ENCODE measurements around the gene PTPRD. TPM values are rescaled to one million over a fixed set of nuclear protein-coding genes. Genes with fewer than 3 reads are reported as not detected.

PTPRD gene
- total RNA-seq, 4 donors from 2014 or later = 0.78 to 11.7 (median 1.6) TPM

DNA sequence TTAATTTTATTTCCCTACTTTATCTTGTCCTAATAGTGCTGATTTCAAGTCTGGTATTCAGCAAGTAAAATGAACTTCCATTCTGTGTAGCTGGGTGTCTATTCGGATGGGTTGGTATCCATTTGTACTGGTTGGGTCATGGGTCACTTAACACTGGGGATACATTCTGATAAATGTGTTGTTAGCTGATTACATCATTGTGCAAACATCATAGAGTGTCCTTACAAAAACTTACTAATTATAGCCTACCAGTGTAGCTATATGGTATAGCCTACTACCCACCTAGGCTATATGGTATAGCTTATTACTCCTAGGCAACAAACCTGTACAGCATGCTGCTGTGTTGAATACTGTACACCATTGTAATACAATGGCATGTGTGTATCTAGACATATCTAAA lies 1439.5 kb downstream of the PTPRD start:
- no peaks in the 10 kb centered on the region for H3K36me3 ChIP-seq
- ATAC-seq = no peak
- intact Hi-C loops (cut with DNase I; ENCODE audit: low total_unique reads) = no loop called here

DNA sequence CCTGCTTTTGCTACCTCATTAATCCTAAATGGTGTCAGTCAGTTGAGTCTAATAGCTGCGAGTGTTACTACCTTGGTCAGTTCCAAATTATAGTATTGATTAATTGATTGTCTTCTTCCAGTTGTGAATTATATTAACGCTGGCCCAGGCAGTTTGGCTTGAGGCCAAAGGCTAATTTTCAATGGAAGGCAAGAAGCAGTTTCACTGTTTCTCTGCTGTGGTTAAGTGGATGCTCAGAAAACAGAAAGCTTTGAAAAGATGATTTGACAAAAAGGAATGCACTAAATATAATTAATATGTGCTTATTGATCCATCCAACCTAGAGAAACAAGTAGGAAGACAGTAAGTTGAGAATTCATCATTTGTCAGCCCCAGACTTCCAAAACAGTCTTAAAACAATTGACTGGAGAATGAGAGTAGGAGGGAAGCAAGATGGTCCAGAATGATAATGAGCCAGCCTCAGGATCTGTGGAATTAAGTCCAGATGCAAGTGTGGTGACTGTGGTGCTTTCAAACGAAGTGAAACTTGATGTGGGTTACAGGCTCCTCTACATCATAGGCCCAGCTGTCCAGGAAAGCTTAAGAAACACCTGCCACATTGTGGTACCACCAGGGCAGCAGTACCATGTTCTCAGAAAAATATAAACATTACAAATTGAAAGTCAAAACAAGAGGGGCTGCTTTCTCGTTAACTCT lies 1442.2 kb downstream of the PTPRD start:
- no peak for ATAC-seq
- TF ChIP-seq POLR2A (IDR thresholded peaks at IDR 0.05) = no peak
- TF ChIP-seq, protein P1, sequence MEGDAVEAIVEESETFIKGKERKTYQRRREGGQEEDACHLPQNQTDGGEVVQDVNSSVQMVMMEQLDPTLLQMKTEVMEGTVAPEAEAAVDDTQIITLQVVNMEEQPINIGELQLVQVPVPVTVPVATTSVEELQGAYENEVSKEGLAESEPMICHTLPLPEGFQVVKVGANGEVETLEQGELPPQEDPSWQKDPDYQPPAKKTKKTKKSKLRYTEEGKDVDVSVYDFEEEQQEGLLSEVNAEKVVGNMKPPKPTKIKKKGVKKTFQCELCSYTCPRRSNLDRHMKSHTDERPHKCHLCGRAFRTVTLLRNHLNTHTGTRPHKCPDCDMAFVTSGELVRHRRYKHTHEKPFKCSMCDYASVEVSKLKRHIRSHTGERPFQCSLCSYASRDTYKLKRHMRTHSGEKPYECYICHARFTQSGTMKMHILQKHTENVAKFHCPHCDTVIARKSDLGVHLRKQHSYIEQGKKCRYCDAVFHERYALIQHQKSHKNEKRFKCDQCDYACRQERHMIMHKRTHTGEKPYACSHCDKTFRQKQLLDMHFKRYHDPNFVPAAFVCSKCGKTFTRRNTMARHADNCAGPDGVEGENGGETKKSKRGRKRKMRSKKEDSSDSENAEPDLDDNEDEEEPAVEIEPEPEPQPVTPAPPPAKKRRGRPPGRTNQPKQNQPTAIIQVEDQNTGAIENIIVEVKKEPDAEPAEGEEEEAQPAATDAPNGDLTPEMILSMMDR (IDR thresholded peaks at IDR 0.05 in 4 of 5, conservative IDR thresholded peaks at IDR 0.05 in 1 of 5) = no peak
- in situ Hi-C loops (cut with MboI; ENCODE audit: low sequenced_read_pairs in 4 of 4) = loop anchor here in 1 of 4 donors (25.0 kb wide), 1 partner anchor 108 kb away; no protein-coding TSS in a partner anchor

More for the DNA sequence above, 1439.5 kb downstream of the PTPRD start:
- Histone ChIP-seq H3K4me1 (no peaks in the 10 kb centered on the region), H3K27me3 (no peaks in the 10 kb centered on the region), H3K9me3 (no peaks in the 10 kb centered on the region), H3K4me3 (no peak overlapping the region), H3K27ac (no peak overlapping the region)
- no peak for DNase-seq
- in situ Hi-C loops (cut with MboI; ENCODE audit: low sequenced_read_pairs in 4 of 4) = loop anchor here in 1 of 4 donors (25.0 kb wide), 1 partner anchor 111 kb away; no protein-coding TSS in a partner anchor
- TF ChIP-seq, protein P1 (IDR thresholded peaks at IDR 0.05 in 4 of 5, conservative IDR thresholded peaks at IDR 0.05 in 1 of 5) = no peak
- no peak for TF ChIP-seq POLR2A (IDR thresholded peaks at IDR 0.05)

DNA sequence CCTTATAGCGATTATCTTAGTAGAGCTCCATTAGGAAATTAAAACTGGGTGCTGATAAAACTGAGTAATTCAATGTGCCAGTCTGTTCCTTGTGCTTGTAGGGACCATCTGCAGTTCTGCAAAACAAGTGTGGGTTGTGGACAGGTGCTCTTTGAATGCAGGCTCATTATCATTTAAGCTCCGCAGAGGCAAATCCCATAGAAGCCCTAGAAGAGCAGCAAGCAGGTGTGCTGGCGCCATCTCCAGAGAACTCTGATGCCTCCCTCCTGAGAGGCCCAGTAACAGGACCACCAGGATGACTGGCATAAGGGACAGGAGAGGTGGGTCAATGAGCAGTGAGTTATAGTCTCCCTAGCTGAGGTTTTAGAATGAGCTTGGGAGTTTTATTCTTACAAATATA lies 1470.8 kb downstream of the PTPRD start:
- no peak for TF ChIP-seq POLR2A (IDR thresholded peaks at IDR 0.05)
- TF ChIP-seq, protein P1 (IDR thresholded peaks at IDR 0.05 in 4 of 5, conservative IDR thresholded peaks at IDR 0.05 in 1 of 5) = no peak
- in situ Hi-C loops (cut with MboI; ENCODE audit: low sequenced_read_pairs in 4 of 4) (no loop called here), intact Hi-C loops (cut with DNase I; ENCODE audit: low total_unique reads) (no loop called here)
- DNase-seq (no peak), ATAC-seq (no peak)
- Histone ChIP-seq H3K27ac (no peak overlapping the region), H3K36me3 (no peaks in the 10 kb centered on the region), H3K27me3 (no peaks in the 10 kb centered on the region), H3K4me3 (no peak overlapping the region), H3K9me3 (no peaks in the 10 kb centered on the region), H3K4me1 (no peaks in the 10 kb centered on the region)

More for the DNA sequence above, 1442.2 kb downstream of the PTPRD start:
- Histone ChIP-seq H3K9me3 (no peaks in the 10 kb centered on the region), H3K4me3 (no peak overlapping the region), H3K27ac (no peak overlapping the region), H3K4me1 (no peaks in the 10 kb centered on the region), H3K27me3 (no peaks in the 10 kb centered on the region), H3K36me3 (no peaks in the 10 kb centered on the region)
- DNase-seq = no peak
- intact Hi-C loops (cut with DNase I; ENCODE audit: low total_unique reads) = no loop called here

DNA sequence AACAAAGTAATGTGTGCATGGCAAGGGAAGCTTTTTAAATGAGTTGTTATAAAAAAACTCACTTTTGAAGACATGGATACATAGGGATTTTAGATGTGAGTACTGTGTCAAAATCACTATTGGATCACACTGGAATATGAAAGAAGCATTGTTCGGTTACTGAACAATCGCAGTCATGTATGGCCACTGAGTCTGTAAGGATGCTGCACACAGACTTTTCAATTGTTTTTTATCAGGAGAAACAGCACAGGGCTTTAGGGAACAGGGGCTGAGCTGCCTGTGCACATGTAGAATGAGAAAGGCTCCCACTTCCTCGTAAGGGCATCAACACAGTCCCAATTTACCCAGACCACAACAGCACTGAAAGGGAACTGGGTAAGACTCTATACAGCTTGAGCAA lies 1479.3 kb downstream of the PTPRD start:
- Histone ChIP-seq H3K27ac (no peak overlapping the region), H3K4me3 (no peak overlapping the region), H3K27me3 (no peaks in the 10 kb centered on the region), H3K4me1 (no peaks in the 10 kb centered on the region), H3K36me3 (no peaks in the 10 kb centered on the region), H3K9me3 (no peaks in the 10 kb centered on the region)
- TF ChIP-seq, protein P1 (IDR thresholded peaks at IDR 0.05 in 4 of 5, conservative IDR thresholded peaks at IDR 0.05 in 1 of 5) = no peak
- TF ChIP-seq POLR2A (IDR thresholded peaks at IDR 0.05) = no peak
- ATAC-seq = no peak
- DNase-seq = no peak
- intact Hi-C loops (cut with DNase I; ENCODE audit: low total_unique reads) (no loop called here), in situ Hi-C loops (cut with MboI; ENCODE audit: low sequenced_read_pairs in 4 of 4) (no loop called here)
